Epithelial cell of proximal tubule (primary cell): ENCODE results near the gene CAPN9. TPM values are rescaled to one million over a fixed set of nuclear protein-coding genes. Genes with fewer than 3 reads are reported as not detected.

Experiments
- DNase-seq: peaks from one replicate; pipeline ENCODE4 v3.0.0-alpha.2; 2011; ENCODE audit warnings: low read depth
- H3K4me3 ChIP-seq: 2 replicates; pipeline ENCODE4 v1.5.1; 2011; ENCODE audit warnings: low read depth, mild to moderate bottlenecking, low read length
- CTCF ChIP-seq: conservative IDR thresholded peaks from 2 replicates; pipeline ENCODE4 v1.5.1; 2012; ENCODE audit warnings: low read depth, mild to moderate bottlenecking, low read length
- total RNA-seq: library from RNA; depleted of rRNA; stranded (reverse); fragments of >200 nt; gene quantifications from 2 replicates; pipeline ENCODE4 v1.2.3, GENCODE V29; 2015

Gene CAPN9
- total RNA-seq, 1 donor from 2014 or later = not detected

DNA sequence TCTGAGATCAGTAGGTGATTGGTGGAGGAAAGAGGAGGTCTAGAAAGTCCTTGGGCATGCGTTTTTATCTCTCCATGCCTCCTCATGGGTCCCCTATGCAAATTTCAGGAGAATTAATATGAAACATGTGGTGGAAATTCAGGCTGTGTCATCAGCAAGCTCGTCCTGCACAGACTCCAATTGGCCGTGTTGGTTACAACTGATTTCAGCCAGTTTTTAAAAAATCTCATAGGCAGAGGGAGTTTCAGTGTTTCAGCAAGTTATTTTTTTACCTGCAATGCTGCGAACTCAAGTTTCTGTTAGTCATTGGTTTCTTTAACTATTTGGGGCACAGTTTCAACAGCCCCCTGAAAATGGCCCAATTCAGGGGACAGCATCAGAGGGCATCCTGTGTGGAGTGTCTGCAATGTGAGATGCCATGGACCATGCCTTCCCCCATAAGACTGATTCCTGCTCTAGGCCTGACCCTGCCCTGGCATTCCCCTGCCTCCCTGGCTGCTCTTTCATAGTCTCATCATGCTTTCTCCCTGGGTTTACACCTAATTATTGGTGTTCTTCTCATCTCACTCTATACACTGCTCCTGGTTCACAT, 61.2 kb downstream of the CAPN9 start:
- TF ChIP-seq CTCF = no peak

DNA sequence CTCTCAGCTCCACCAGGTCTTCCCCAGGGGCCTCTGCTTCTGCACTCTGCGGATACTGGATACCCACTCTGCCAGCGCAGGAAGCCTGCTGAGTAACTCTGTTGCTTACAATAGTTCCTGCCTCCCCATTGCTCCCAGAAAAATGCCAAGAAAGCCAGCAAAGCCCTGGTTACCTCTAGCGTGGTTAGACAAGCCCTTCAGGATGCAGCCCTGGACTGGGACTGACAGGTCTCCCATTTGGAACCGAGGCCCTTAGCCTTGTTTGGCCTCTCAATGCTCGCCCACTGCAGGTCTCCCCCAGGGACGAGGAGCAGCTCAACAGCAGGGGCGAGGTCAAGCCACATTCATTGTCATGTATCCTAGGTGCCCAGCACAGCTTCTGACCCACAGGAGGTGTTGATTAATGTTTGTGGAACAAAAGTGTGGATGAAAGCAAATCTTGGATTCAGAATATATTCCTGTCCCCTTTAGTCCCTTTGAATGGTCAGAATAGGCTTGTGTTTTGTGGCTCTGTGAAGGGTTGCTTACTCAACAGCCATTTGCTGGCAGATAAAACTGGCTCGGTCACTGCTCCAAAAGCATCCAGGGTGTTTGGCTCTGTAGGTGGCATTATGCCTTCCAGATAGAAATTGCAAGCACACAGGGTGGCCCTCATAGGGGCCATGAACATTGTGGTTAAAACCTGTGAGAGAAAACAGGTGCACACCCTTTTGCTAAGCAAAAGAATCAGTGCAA, 62.2 kb downstream of the CAPN9 start:
- TF ChIP-seq CTCF = no peak
- no peak for DNase-seq
- H3K4me3 ChIP-seq = no peak overlapping the region

More for the DNA sequence above, 61.2 kb downstream of the CAPN9 start:
- DNase-seq = no peak
- no peak overlapping the region for H3K4me3 ChIP-seq

- TF ChIP-seq CTCF = no peak
- DNase-seq = no peak
- H3K4me3 ChIP-seq = no peak overlapping the region
Observed at GRCh38 chr1:230812568-230812967, 65.4 kb downstream of the CAPN9 start.

GRCh38 chr1:230814949-230815692, 67.9 kb downstream of the CAPN9 start:
- no peak for TF ChIP-seq CTCF
- H3K4me3 ChIP-seq = no peak overlapping the region

DNA sequence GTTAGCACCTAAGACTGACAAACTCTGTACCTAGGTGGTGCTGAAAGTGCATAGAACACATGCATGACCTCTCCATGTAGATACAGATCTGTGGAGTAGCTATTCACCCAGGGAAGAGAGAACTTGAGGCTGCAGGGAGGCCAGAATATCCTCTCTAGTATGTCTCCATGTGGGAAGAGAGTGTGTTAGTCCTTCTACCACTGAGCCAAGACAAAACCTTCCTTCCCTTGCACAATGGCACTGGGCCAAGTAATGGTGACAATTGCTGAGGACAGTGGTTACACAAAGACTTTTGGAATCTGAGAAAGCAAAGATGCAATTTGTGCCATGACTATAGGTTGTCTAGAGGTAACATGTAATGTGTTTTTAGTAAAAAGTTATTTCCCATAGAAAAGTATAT, 68.8 kb downstream of the CAPN9 start:
- DNase-seq = no peak
- H3K4me3 ChIP-seq = no peak overlapping the region
- no peak for TF ChIP-seq CTCF

More at GRCh38 chr1:230814949-230815692, 67.9 kb downstream of the CAPN9 start:
- no peak for DNase-seq

- no peak for DNase-seq
- H3K4me3 ChIP-seq = no peak overlapping the region
- TF ChIP-seq CTCF = no peak
Observed at GRCh38 chr1:230818367-230818766, 71.2 kb downstream of the CAPN9 start.
